GM23338 (cell line): ENCODE results near the gene UBXN2A. TPM values are rescaled to one million over a fixed set of nuclear protein-coding genes. Genes with fewer than 3 reads are reported as not detected.
A peak's percentile ranks its signal among the peaks of the same experiment; 100 is the strongest.

Source experiments
- ATAC-seq: fragments of 200-7000 bp; cut with Tn5 transposase; 3 replicates; pipeline ENCODE4 v1.9.1; 2020
- DNase-seq: peaks from one replicate; pipeline ENCODE4 v3.0.0-alpha.2; 2015; ENCODE audit warnings: low spot score
- H2AFZ ChIP-seq: fragments of 200-600 bp; sonication (generic); 2 replicates; pipeline ENCODE4 v1.8.0; 2016; ENCODE audit warnings: antibody characterized with exemption, mild to moderate bottlenecking, moderate library complexity
- H3F3A ChIP-seq: fragments of 200-600 bp; sonication (generic); replicated peaks from 2 replicates; pipeline ENCODE4 v1.8.0; 2017; ENCODE audit warnings: antibody characterized with exemption, mixed run types, low read depth
- H3K27ac ChIP-seq: fragments of 200-600 bp; sonication (generic); 2 replicates; pipeline ENCODE4 v1.6.1; 2016; ENCODE audit warnings: low read depth
- H3K27me3 ChIP-seq: fragments of 200-600 bp; sonication (generic); 2 replicates; pipeline ENCODE4 v1.8.0; 2016; ENCODE audit warnings: mild to moderate bottlenecking, mixed run types, moderate library complexity; ENCODE audit not compliant: insufficient read depth
- H3K36me3 ChIP-seq: fragments of 200-600 bp; sonication (generic); 2 replicates; pipeline ENCODE4 v1.8.0; 2016; ENCODE audit warnings: mild to moderate bottlenecking; ENCODE audit not compliant: insufficient read depth
- H3K4me1 ChIP-seq: fragments of 200-600 bp; sonication (generic); 2 replicates; pipeline ENCODE4 v1.8.0; 2016; ENCODE audit warnings: mild to moderate bottlenecking, moderate library complexity; ENCODE audit not compliant: insufficient read depth
- H3K4me2 ChIP-seq: fragments of 200-600 bp; sonication (generic); 2 replicates; pipeline ENCODE4 v1.7.1; 2017; ENCODE audit warnings: mixed run types
- H3K4me3 ChIP-seq: fragments of 200-600 bp; sonication (generic); 2 replicates; pipeline ENCODE4 v1.6.1; 2016; ENCODE audit warnings: mixed run types
- H3K79me2 ChIP-seq: fragments of 200-600 bp; sonication (generic); replicated peaks from 2 replicates; pipeline ENCODE4 v1.8.0; 2017; ENCODE audit warnings: mild to moderate bottlenecking; ENCODE audit not compliant: insufficient read depth
- H3K9me2 ChIP-seq: fragments of 200-600 bp; sonication (generic); 2 replicates; pipeline ENCODE4 v1.8.0; 2017; ENCODE audit not compliant: insufficient read depth
- H4K20me1 ChIP-seq: fragments of 200-600 bp; sonication (generic); replicated peaks from 2 replicates; pipeline ENCODE4 v1.8.0; 2017; ENCODE audit warnings: mild to moderate bottlenecking; ENCODE audit not compliant: insufficient read depth
- H3K27ac Mint-ChIP-seq: 2 replicates; pipeline ENCODE4 v1.8.0; 2020; ENCODE audit warnings: inconsistent platforms, mild to moderate bottlenecking, moderate library complexity, mixed read lengths
- H3K27me3 Mint-ChIP-seq: 3 replicates; pipeline ENCODE4 v1.8.0; 2022; ENCODE audit warnings: low read depth, mild to moderate bottlenecking, moderate library complexity, mixed read lengths, inconsistent platforms; ENCODE audit not compliant: insufficient read depth, poor library complexity
- H3K36me3 Mint-ChIP-seq: 3 replicates; pipeline ENCODE4 v1.8.0; 2021; ENCODE audit warnings: low read depth, mild to moderate bottlenecking, inconsistent platforms, moderate library complexity, mixed read lengths
- H3K4me1 Mint-ChIP-seq: 3 replicates; pipeline ENCODE4 v1.8.0; 2020; ENCODE audit warnings: mild to moderate bottlenecking, inconsistent platforms, mixed read lengths
- H3K4me3 Mint-ChIP-seq: 3 replicates; pipeline ENCODE4 v1.8.0; 2021; ENCODE audit warnings: moderate library complexity, mild to moderate bottlenecking, inconsistent platforms, mixed read lengths
- H3K9me3 Mint-ChIP-seq: 3 replicates; pipeline ENCODE4 v1.8.0; 2020; ENCODE audit warnings: moderate library complexity, mild to moderate bottlenecking, inconsistent platforms, mixed read lengths
- CREB1 ChIP-seq: fragments of 250-450 bp; sonication (Bioruptor Pico); IDR thresholded peaks from 2 replicates; pipeline ENCODE4 v1.5.0; 2020; ENCODE audit warnings: low read depth, mild to moderate bottlenecking, moderate library complexity
- POLR2AphosphoS5 ChIP-seq: IDR thresholded peaks from 2 replicates; pipeline ENCODE4 v1.6.1; 2016; ENCODE audit warnings: antibody characterized with exemption, low read depth
- polyA plus RNA-seq: library from polyadenylated mRNA; unstranded; fragments of >200 nt; fragmentation: Nextera tagmentation; extraction: Ambion mirVana; gene quantifications from 2 replicates; pipeline ENCODE4 v1.2.1, GENCODE V29; 2016
- total RNA-seq: library from RNA; depleted of rRNA; stranded (reverse); fragments of >200 nt; shearing (Covaris generic); gene quantifications from 2 replicates; pipeline ENCODE4 v1.2.3, GENCODE V29; 2014
- TF ChIP-seq, protein P1 (sequence below): IDR thresholded peaks from 2 replicates; pipeline ENCODE4 v1.6.1; 2016; ENCODE audit warnings: antibody characterized with exemption
- TF ChIP-seq, protein P2 (sequence below): IDR thresholded peaks from one replicate; pipeline ENCODE4 v1.6.1; 2018; ENCODE audit warnings: antibody characterized with exemption; ENCODE audit not compliant: unreplicated experiment
- TF ChIP-seq, protein P3 (sequence below), 2 experiments: fragments of 200-600 bp in 1 of 2; sonication (generic) in 1 of 2; conservative IDR thresholded peaks; 2 replicates each; pipeline versions ENCODE4 v1.5.1 to v1.6.1; 2016 to 2017; ENCODE audit warnings: antibody characterized with exemption in 2 of 2, low read depth in 2 of 2, mild to moderate bottlenecking in 2 of 2, moderate library complexity in 1 of 2

The UBXN2A gene
- total and polyA plus RNA-seq, 2 experiments from 2014 or later, result 11.5 to 12.1 TPM

DNA sequence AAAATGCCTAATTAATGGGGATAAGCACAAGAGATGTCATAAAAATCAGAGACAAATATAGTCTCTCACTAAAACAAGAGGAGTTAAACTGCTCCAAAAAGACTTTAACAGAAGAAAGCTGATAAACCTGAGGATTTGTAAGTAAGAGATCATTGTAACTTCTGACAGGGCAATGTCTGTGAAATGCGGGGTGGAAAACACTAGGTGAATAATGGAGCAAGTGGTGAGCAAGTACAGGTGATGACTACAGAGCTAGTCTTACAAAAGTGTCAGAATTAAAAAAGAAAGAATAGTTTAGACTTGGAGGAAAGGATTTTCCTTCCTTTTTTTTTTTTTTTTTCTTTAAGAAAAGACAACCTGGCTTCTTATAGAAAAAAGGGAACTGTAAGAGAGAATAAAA, 36.0 kb upstream of the UBXN2A start:
- H3K27ac ChIP-seq, result no peak overlapping the region
- TF ChIP-seq POLR2AphosphoS5 (no peak), CREB1 (CRISPR knock-in tag) (no peak)
- TF ChIP-seq, protein P1, sequence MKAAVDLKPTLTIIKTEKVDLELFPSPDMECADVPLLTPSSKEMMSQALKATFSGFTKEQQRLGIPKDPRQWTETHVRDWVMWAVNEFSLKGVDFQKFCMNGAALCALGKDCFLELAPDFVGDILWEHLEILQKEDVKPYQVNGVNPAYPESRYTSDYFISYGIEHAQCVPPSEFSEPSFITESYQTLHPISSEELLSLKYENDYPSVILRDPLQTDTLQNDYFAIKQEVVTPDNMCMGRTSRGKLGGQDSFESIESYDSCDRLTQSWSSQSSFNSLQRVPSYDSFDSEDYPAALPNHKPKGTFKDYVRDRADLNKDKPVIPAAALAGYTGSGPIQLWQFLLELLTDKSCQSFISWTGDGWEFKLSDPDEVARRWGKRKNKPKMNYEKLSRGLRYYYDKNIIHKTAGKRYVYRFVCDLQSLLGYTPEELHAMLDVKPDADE, result no peak
- Mint-ChIP-seq H3K9me3 (no peaks in the 10 kb centered on the region), H3K27me3 (no peaks in the 10 kb centered on the region), H3K36me3 (no peaks in the 10 kb centered on the region; the same call in 2 of the 3 replicates), H3K4me1 (peaks cover 10% of the 10 kb centered on the region; the same call in 2 of the 3 replicates), H3K27ac (0 out of 2 replicates have a peak overlapping the region, but pooled peaks have one; percentile 3), H3K4me3 (no peak overlapping the region)
- H4K20me1 ChIP-seq, result no peaks in the 10 kb centered on the region
- H3K27me3 ChIP-seq, result no peaks in the 10 kb centered on the region
- peaks cover 92% of the 10 kb centered on the region for H3K79me2 ChIP-seq
- H3K9me2 ChIP-seq, result no peaks in the 10 kb centered on the region
- H3K4me3 ChIP-seq, result no peak overlapping the region
- no peak for ATAC-seq
- H3K4me2 ChIP-seq, result no peak overlapping the region
- no peak for DNase-seq
- H3F3A ChIP-seq, result no peaks in the 10 kb centered on the region
- H3K36me3 ChIP-seq, result no peaks in the 10 kb centered on the region
- no peak overlapping the region for H2AFZ ChIP-seq
- H3K4me1 ChIP-seq, result no peaks in the 10 kb centered on the region

DNA sequence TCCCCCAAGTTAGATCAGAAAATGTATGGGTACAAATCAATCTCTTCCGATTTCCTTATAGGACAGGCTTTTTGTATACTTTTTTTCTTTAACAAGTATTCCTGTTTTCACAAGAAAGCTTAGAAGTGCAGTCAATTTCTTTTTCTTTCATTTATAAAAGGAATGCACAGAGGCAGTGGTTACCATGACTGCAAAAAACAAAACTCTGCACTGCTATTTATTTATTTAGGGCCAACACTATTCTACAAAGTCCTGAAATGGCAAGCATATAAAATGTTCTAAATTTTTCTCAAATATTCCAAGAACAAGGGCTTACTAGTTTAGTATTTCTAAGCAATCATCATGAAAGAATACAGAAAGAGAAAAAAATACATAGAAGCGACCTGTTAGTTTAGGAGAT, 35.6 kb upstream of the UBXN2A start:
- no peak overlapping the region for H3K4me2 ChIP-seq
- Mint-ChIP-seq H3K36me3 (no peaks in the 10 kb centered on the region; the same call in 2 of the 3 replicates), H3K4me1 (peaks cover 10% of the 10 kb centered on the region; the same call in 2 of the 3 replicates), H3K9me3 (no peaks in the 10 kb centered on the region), H3K27me3 (no peaks in the 10 kb centered on the region), H3K4me3 (no peak overlapping the region), H3K27ac (no peak overlapping the region)
- no peak overlapping the region for H3K27ac ChIP-seq
- no peaks in the 10 kb centered on the region for H3F3A ChIP-seq
- TF ChIP-seq CREB1 (CRISPR knock-in tag) (no peak), POLR2AphosphoS5 (no peak)
- TF ChIP-seq, protein P2, sequence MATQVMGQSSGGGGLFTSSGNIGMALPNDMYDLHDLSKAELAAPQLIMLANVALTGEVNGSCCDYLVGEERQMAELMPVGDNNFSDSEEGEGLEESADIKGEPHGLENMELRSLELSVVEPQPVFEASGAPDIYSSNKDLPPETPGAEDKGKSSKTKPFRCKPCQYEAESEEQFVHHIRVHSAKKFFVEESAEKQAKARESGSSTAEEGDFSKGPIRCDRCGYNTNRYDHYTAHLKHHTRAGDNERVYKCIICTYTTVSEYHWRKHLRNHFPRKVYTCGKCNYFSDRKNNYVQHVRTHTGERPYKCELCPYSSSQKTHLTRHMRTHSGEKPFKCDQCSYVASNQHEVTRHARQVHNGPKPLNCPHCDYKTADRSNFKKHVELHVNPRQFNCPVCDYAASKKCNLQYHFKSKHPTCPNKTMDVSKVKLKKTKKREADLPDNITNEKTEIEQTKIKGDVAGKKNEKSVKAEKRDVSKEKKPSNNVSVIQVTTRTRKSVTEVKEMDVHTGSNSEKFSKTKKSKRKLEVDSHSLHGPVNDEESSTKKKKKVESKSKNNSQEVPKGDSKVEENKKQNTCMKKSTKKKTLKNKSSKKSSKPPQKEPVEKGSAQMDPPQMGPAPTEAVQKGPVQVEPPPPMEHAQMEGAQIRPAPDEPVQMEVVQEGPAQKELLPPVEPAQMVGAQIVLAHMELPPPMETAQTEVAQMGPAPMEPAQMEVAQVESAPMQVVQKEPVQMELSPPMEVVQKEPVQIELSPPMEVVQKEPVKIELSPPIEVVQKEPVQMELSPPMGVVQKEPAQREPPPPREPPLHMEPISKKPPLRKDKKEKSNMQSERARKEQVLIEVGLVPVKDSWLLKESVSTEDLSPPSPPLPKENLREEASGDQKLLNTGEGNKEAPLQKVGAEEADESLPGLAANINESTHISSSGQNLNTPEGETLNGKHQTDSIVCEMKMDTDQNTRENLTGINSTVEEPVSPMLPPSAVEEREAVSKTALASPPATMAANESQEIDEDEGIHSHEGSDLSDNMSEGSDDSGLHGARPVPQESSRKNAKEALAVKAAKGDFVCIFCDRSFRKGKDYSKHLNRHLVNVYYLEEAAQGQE, result no peak
- TF ChIP-seq, protein P1, result no peak
- TF ChIP-seq, protein P3, sequence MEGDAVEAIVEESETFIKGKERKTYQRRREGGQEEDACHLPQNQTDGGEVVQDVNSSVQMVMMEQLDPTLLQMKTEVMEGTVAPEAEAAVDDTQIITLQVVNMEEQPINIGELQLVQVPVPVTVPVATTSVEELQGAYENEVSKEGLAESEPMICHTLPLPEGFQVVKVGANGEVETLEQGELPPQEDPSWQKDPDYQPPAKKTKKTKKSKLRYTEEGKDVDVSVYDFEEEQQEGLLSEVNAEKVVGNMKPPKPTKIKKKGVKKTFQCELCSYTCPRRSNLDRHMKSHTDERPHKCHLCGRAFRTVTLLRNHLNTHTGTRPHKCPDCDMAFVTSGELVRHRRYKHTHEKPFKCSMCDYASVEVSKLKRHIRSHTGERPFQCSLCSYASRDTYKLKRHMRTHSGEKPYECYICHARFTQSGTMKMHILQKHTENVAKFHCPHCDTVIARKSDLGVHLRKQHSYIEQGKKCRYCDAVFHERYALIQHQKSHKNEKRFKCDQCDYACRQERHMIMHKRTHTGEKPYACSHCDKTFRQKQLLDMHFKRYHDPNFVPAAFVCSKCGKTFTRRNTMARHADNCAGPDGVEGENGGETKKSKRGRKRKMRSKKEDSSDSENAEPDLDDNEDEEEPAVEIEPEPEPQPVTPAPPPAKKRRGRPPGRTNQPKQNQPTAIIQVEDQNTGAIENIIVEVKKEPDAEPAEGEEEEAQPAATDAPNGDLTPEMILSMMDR (conservative IDR thresholded peaks at IDR 0.05; ENCODE audit: low read depth in 2 of 2), result no peak
- no peaks in the 10 kb centered on the region for H3K4me1 ChIP-seq
- DNase-seq (no peak), ATAC-seq (no peak)
- no peak overlapping the region for H2AFZ ChIP-seq
- no peaks in the 10 kb centered on the region for H3K27me3 ChIP-seq
- H3K9me2 ChIP-seq, result no peaks in the 10 kb centered on the region
- no peaks in the 10 kb centered on the region for H3K36me3 ChIP-seq
- peaks cover 92% of the 10 kb centered on the region for H3K79me2 ChIP-seq
- no peaks in the 10 kb centered on the region for H4K20me1 ChIP-seq
- H3K4me3 ChIP-seq, result no peak overlapping the region
